ENCODE measurements around the gene ZMYND8.

DNA sequence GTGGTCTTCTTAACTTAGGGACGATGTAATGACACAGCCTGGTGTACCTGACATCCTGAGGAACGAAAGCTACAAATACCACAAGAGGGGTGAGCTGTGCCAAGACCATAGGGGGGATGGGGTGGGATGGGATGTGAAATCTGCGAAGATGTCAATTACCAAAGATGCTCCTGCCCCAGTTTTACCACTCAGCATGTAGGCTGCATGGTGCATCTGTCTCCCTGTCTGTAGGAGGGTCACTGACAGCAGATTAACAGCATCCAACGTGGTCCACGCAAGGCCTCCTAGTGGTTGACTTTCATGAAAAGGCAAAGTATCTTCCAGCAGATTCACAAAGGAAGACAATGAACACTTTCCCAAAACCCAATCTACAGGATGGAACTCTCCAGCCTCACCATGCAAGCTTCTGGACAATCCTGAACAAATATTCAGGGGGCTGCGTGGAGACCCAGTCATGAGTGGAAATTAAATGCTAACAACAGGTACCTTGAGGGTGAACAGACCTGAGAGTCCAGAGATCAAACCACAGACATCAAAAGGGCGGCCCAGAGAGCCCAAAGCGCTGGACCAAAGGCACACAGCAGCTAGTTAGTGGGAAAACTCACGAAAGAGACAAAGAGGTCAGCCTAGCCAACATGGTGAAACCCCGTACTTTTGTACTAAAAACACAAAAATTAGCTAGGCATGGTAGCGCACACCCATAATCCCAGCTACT is 44.4 kb downstream of the ZMYND8 start:
- TF ChIP-seq, protein P1, sequence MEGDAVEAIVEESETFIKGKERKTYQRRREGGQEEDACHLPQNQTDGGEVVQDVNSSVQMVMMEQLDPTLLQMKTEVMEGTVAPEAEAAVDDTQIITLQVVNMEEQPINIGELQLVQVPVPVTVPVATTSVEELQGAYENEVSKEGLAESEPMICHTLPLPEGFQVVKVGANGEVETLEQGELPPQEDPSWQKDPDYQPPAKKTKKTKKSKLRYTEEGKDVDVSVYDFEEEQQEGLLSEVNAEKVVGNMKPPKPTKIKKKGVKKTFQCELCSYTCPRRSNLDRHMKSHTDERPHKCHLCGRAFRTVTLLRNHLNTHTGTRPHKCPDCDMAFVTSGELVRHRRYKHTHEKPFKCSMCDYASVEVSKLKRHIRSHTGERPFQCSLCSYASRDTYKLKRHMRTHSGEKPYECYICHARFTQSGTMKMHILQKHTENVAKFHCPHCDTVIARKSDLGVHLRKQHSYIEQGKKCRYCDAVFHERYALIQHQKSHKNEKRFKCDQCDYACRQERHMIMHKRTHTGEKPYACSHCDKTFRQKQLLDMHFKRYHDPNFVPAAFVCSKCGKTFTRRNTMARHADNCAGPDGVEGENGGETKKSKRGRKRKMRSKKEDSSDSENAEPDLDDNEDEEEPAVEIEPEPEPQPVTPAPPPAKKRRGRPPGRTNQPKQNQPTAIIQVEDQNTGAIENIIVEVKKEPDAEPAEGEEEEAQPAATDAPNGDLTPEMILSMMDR (IDR thresholded peaks at IDR 0.05) = no peak
- TF ChIP-seq POLR2A (IDR thresholded peaks at IDR 0.05) (no peak), EP300 (IDR thresholded peaks at IDR 0.05) (no peak)
